ENCODE measurements around the gene EIF4G3.

DNA sequence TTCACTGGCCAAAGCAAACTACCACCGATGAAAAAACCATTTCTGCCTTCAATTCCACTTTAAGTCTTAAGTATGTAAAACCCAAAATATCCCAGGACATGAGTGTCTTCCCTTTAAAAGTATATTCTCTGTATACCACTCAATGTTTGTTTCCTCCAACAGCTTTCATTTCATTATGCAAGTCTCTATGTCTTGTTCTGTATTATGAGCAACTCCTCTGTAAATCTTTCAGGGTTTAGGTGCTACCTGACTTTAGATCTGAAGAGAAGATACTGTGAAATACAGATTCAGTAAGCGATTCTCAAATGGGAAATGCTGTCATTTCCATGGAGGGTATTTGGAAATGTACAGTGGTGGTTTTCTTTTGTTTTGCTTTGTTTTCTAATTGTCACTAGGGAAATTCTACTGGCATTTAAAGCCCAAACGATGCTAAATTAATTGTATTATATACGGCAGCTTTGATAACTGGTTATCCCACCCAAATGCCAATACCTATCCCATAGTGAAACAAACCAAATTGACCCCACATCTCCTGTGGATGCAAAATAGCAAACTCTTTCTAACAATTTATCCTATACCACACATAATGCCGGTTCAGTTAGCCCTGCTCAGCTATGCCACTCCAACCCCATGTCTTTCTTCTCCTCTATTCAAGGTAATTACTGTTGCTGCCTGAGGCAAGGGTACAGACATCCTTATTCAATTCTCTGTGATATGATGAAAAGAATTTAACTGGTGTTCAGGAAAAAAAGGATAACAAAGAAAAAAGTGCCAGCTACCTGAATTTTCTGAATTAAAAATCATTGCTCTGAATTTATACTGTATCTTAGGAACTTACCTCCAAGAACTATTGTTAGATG is 182.8 kb downstream of the EIF4G3 start:
- TF ChIP-seq CTCF (IDR thresholded peaks at IDR 0.05) (no peak), POLR2A (IDR thresholded peaks at IDR 0.05) (no peak)
